ENCODE results near the gene PRKAG3. TPM values are rescaled to one million over a fixed set of nuclear protein-coding genes. Genes with fewer than 3 reads are reported as not detected.
A peak's percentile ranks its signal among the peaks of the same experiment; 100 is the strongest.

PRKAG3 gene
- polyA plus RNA-seq, 1 of the 3 experiments (the other 2 are of a cell fraction): not detected

- ChIA-PET POLR2A (interaction anchor here (0.8 kb wide), 1 partner anchor 17 kb away, joined by 3 read pairs; no protein-coding TSS in a partner anchor), CTCF (interaction anchor here (0.5 to 22.5 kb wide), 7 partner anchors 11 to 253 kb away, joined by 3 to 795 read pairs (median 3); partner anchors contain the start of gene WNT6)
- peaks cover 41% of the 10 kb centered on the region for H3K27me3 ChIP-seq (ENCODE audit: insufficient read depth)
- peak overlapping the region in 1 of 2 experiments; percentile 28; a peak in 2 of 4 replicates for H3K4me3 ChIP-seq (ENCODE audit: low read depth in 2 of 2, low read length in 1 of 2)
- TF ChIP-seq TEAD4 (IDR thresholded peaks at IDR 0.05; ENCODE audit: borderline replicate concordance, insufficient read depth) (no peak), FOXJ3 (CRISPR knock-in tag; IDR thresholded peaks at IDR 0.05) (no peak), TCF12 (IDR thresholded peaks at IDR 0.05) (no peak), FOSL2 (IDR thresholded peaks at IDR 0.05; ENCODE audit: borderline replicate concordance, low read depth) (no peak), SIN3A (IDR thresholded peaks at IDR 0.05; ENCODE audit: borderline replicate concordance, low read depth, low read length) (no peak), ZBTB33 (IDR thresholded peaks at IDR 0.05; ENCODE audit: borderline replicate concordance, low read depth) (no peak)
- TF ChIP-seq, protein P1, sequence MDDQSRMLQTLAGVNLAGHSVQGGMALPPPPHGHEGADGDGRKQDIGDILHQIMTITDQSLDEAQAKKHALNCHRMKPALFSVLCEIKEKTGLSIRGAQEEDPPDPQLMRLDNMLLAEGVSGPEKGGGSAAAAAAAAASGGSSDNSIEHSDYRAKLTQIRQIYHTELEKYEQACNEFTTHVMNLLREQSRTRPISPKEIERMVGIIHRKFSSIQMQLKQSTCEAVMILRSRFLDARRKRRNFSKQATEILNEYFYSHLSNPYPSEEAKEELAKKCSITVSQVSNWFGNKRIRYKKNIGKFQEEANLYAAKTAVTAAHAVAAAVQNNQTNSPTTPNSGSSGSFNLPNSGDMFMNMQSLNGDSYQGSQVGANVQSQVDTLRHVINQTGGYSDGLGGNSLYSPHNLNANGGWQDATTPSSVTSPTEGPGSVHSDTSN (IDR thresholded peaks at IDR 0.05): no peak
- TF ChIP-seq, protein P2, sequence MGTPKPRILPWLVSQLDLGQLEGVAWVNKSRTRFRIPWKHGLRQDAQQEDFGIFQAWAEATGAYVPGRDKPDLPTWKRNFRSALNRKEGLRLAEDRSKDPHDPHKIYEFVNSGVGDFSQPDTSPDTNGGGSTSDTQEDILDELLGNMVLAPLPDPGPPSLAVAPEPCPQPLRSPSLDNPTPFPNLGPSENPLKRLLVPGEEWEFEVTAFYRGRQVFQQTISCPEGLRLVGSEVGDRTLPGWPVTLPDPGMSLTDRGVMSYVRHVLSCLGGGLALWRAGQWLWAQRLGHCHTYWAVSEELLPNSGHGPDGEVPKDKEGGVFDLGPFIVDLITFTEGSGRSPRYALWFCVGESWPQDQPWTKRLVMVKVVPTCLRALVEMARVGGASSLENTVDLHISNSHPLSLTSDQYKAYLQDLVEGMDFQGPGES (IDR thresholded peaks at IDR 0.05; ENCODE audit: low read depth, low read length): no peak
- H3K27ac ChIP-seq (ENCODE audit: low read depth in 2 of 2, low read length in 1 of 2): no peak overlapping the region
- H3K9ac ChIP-seq: no peak overlapping the region
- H2AFZ ChIP-seq (ENCODE audit: low read depth): no peak overlapping the region
- no peaks in the 10 kb centered on the region for H3K79me2 ChIP-seq (ENCODE audit: insufficient read depth)
- no peaks in the 10 kb centered on the region for H4K20me1 ChIP-seq (ENCODE audit: insufficient read depth)
- peak overlapping the region; percentile 37; the same call in 1 of the 2 replicates for H3K4me2 ChIP-seq
- no peaks in the 10 kb centered on the region for H3K9me3 ChIP-seq
- peaks cover 0 to 61% of the 10 kb centered on the region in 2 experiments; a peak in 2 of 4 replicates for H3K4me1 ChIP-seq (ENCODE audit: control insufficient read depth in 1 of 2, insufficient read depth in 2 of 2, low read depth in 1 of 2, low read length in 1 of 2)
- WGBS (ENCODE audit: low lambda C conversion rate): 67% methylated on average over 6 of the region's 24 CpGs
- DNase-seq: peak; percentile 58
- no peaks in the 10 kb centered on the region for H3F3A ChIP-seq (replicated peaks; ENCODE audit: insufficient read depth)
- no peaks in the 10 kb centered on the region for H3K36me3 ChIP-seq (replicated peaks in 1 of 2; ENCODE audit: control insufficient read depth in 1 of 2, insufficient read depth in 2 of 2, low read length in 1 of 2)
- no peaks in the 10 kb centered on the region for H3K9me2 ChIP-seq
Measured at GRCh38 chr2:218880859-218881594, 49.4 kb upstream of the PRKAG3 start.

- 19% methylated on average over 18 of the region's 58 CpGs for WGBS (ENCODE audit: low lambda C conversion rate)
- Histone ChIP-seq H3K27me3 (ENCODE audit: insufficient read depth) (peaks cover 41% of the 10 kb centered on the region), H3K4me3 (ENCODE audit: low read depth in 2 of 2, low read length in 1 of 2) (peak within 1 kb of the TSS; percentile 19 to 28; a peak in 3 of 4 replicates), H3K9ac (no peak within 1 kb of the TSS), H4K20me1 (ENCODE audit: insufficient read depth) (no peaks in the 10 kb centered on the region), H3F3A (replicated peaks; ENCODE audit: insufficient read depth) (peaks cover 3% of the 10 kb centered on the region), H2AFZ (ENCODE audit: low read depth) (no peak within 1 kb of the TSS), H3K4me2 (peak within 1 kb of the TSS; percentile 37; the same call in 1 of the 2 replicates), H3K79me2 (ENCODE audit: insufficient read depth) (no peaks in the 10 kb centered on the region), H3K27ac (ENCODE audit: low read depth in 2 of 2, low read length in 1 of 2) (no peak within 1 kb of the TSS), H3K36me3 (replicated peaks in 1 of 2; ENCODE audit: control insufficient read depth in 1 of 2, insufficient read depth in 2 of 2, low read length in 1 of 2) (no peaks in the 10 kb centered on the region), H3K4me1 (ENCODE audit: control insufficient read depth in 1 of 2, insufficient read depth in 2 of 2, low read depth in 1 of 2, low read length in 1 of 2) (peaks cover 0 to 58% of the 10 kb centered on the region in 2 experiments; a peak in 2 of 4 replicates), H3K9me3 (no peaks in the 10 kb centered on the region), H3K9me2 (no peaks in the 10 kb centered on the region)
- ChIA-PET CTCF (interaction anchor here (0.5 to 22.5 kb wide), 9 partner anchors 12 to 254 kb away, joined by 3 to 795 read pairs (median 4); partner anchors contain the start of genes CDK5R2 and WNT6), POLR2A (interaction anchor here (1.4 kb wide), 1 partner anchor 11 kb away, joined by 3 read pairs; no protein-coding TSS in a partner anchor)
- DNase-seq: peak; percentile 74
- TF ChIP-seq REST (IDR thresholded peaks at IDR 0.05; ENCODE audit: low read depth, low read length): no peak
- no peak for TF ChIP-seq TCF12 (IDR thresholded peaks at IDR 0.05)
- TF ChIP-seq MXI1 (IDR thresholded peaks at IDR 0.05; ENCODE audit: low read depth, low read length): no peak
- no peak for TF ChIP-seq GATA2 (CRISPR knock-in tag; IDR thresholded peaks at IDR 0.05)
- TF ChIP-seq CTCF (IDR thresholded peaks at IDR 0.05): no peak
- TF ChIP-seq JUND (IDR thresholded peaks at IDR 0.05): no peak
Measured at GRCh38 chr2:218880102-218880858, 48.7 kb upstream of the PRKAG3 start, which contains the start of gene WNT10A. Gene WNT10A (plus strand): TSS chr2:218880852. CDS start chr2:218880996, 144 bp downstream.

All from SK-N-SH (cell line).